Parathyroid adenoma (tissue), 2 donors: ENCODE data around the gene PKNOX2.

Experiments used
- H2AFZ ChIP-seq: fragments of 300-600 bp; sonication (generic); one replicate; pipeline ENCODE4 v1.7.0; 2017; ENCODE audit warnings: antibody characterized with exemption, mild to moderate bottlenecking
- H3K27ac ChIP-seq: fragments of 300-600 bp; sonication (generic); one replicate; pipeline ENCODE4 v1.7.0; 2017
- H3K27me3 ChIP-seq: fragments of 300-600 bp; sonication (generic); one replicate; pipeline ENCODE4 v1.7.0; 2017; ENCODE audit warnings: low read length; ENCODE audit not compliant: control insufficient read depth, insufficient read depth
- H3K36me3 ChIP-seq: fragments of 300-600 bp; sonication (generic); one replicate; pipeline ENCODE4 v1.7.0; 2017; ENCODE audit warnings: low read length; ENCODE audit not compliant: control insufficient read depth, insufficient read depth
- H3K4me1 ChIP-seq: fragments of 300-600 bp; sonication (generic); one replicate; pipeline ENCODE4 v1.7.0; 2017; ENCODE audit warnings: control low read depth
- H3K4me2 ChIP-seq: fragments of 300-600 bp; sonication (generic); one replicate; pipeline ENCODE4 v1.7.0; 2017; ENCODE audit warnings: low read length
- H3K4me3 ChIP-seq: fragments of 300-600 bp; sonication (generic); one replicate; pipeline ENCODE4 v1.7.0; 2017; ENCODE audit warnings: low read depth, low read length
- H3K79me2 ChIP-seq: fragments of 300-600 bp; sonication (generic); one replicate; pipeline ENCODE4 v1.7.0; 2017; ENCODE audit warnings: control low read depth
- H3K9ac ChIP-seq: fragments of 300-600 bp; sonication (generic); one replicate; pipeline ENCODE4 v1.7.0; 2017; ENCODE audit warnings: mild to moderate bottlenecking
- H3K9me3 ChIP-seq: fragments of 300-600 bp; sonication (generic); one replicate; pipeline ENCODE4 v1.7.0; 2017; ENCODE audit warnings: low read length; ENCODE audit not compliant: control insufficient read depth
- TF ChIP-seq, protein P1 (sequence below): fragments of 300-600 bp; sonication (generic); IDR thresholded peaks from one replicate; pipeline ENCODE4 v1.7.0; 2017; ENCODE audit warnings: antibody characterized with exemption, mild to moderate bottlenecking
- donor health status: primary hyperparathyroidism.

Gene PKNOX2

DNA sequence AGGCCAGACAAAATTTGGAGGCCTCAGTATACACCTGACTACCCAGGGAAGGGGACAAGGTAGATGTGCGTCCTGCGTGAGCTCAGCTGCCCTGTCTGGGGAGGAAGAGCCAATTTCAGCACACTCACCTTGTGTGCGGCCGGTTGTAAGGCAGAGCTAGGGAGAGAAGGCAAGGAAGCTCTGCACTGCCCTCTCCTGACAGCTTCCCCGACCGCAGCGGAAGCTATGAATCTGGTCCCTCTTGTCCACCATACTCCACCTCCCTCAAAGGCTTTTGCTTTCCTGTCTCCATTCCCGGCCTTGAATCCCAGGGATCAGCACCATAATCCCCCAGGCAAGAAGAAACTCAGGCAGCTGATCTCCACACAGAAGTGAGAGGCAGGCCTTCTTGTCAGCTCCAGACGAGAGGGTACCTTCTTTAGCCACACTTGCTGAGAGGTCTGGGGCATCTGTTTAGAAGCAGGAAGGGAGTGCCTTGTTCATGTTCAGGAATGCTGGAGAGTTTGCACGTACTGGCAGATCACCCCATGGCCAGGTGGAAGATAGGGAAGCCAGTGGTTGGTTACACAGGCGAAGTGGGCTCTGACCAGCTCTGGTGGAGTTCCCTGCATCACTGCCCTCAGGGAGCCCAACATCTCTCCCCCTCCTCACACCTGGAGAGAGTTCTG, 269.0 kb downstream of the PKNOX2 start:
- no peaks in the 10 kb centered on the region for H3K27me3 ChIP-seq
- H3K27ac ChIP-seq = no peak overlapping the region
- H3K4me2 ChIP-seq = no peak overlapping the region
- no peaks in the 10 kb centered on the region for H3K79me2 ChIP-seq
- H3K36me3 ChIP-seq = no peaks in the 10 kb centered on the region
- H3K9me3 ChIP-seq = no peaks in the 10 kb centered on the region
- no peak overlapping the region for H3K9ac ChIP-seq
- H2AFZ ChIP-seq = peak overlapping the region; percentile 60
- TF ChIP-seq, protein P1, sequence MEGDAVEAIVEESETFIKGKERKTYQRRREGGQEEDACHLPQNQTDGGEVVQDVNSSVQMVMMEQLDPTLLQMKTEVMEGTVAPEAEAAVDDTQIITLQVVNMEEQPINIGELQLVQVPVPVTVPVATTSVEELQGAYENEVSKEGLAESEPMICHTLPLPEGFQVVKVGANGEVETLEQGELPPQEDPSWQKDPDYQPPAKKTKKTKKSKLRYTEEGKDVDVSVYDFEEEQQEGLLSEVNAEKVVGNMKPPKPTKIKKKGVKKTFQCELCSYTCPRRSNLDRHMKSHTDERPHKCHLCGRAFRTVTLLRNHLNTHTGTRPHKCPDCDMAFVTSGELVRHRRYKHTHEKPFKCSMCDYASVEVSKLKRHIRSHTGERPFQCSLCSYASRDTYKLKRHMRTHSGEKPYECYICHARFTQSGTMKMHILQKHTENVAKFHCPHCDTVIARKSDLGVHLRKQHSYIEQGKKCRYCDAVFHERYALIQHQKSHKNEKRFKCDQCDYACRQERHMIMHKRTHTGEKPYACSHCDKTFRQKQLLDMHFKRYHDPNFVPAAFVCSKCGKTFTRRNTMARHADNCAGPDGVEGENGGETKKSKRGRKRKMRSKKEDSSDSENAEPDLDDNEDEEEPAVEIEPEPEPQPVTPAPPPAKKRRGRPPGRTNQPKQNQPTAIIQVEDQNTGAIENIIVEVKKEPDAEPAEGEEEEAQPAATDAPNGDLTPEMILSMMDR = peak; percentile 33
- H3K4me3 ChIP-seq = no peak overlapping the region
- peaks cover 2% of the 10 kb centered on the region for H3K4me1 ChIP-seq

DNA sequence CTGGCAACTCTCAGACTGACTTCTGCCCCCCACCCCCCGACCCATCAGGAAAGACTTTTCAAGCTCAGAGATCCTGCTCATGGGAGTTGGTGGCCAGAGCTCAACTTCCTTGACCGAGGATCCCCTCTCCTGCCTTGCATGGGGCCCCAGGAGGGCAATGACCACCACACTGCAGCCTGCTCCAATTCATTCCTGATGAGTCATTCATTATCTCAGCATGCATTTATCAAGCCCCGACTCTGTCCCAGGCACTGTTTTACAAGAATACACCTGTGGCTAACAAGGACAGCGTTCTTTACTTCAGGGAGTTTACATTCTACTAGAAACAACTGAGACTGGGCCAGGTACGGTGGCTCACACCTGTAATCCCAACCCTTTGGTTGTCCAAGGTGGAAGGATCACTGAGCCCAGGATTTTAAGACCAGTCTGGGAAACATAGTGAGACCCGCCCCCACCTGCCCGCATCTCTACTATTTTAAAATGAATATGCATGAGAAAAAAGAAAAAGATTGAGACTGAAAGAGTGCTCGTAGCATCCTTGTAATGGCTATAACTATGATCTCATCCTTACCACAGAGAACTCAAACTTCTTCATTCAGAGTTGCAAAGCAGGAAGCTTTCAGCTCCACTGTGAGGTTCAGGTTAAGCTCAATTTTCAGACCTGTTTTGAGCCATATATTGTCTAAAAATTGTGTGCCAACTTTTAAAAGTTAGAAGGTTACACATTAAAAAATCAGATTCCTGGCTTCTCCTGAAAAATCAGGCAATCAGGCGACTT, 271.1 kb downstream of the PKNOX2 start:
- Histone ChIP-seq H3K79me2 (no peaks in the 10 kb centered on the region), H3K27ac (no peak overlapping the region), H3K9ac (no peak overlapping the region), H2AFZ (no peak overlapping the region), H3K4me2 (no peak overlapping the region), H3K4me1 (peaks cover 2% of the 10 kb centered on the region), H3K27me3 (no peaks in the 10 kb centered on the region), H3K9me3 (no peaks in the 10 kb centered on the region), H3K4me3 (no peak overlapping the region), H3K36me3 (no peaks in the 10 kb centered on the region)
- TF ChIP-seq, protein P1 = no peak

DNA sequence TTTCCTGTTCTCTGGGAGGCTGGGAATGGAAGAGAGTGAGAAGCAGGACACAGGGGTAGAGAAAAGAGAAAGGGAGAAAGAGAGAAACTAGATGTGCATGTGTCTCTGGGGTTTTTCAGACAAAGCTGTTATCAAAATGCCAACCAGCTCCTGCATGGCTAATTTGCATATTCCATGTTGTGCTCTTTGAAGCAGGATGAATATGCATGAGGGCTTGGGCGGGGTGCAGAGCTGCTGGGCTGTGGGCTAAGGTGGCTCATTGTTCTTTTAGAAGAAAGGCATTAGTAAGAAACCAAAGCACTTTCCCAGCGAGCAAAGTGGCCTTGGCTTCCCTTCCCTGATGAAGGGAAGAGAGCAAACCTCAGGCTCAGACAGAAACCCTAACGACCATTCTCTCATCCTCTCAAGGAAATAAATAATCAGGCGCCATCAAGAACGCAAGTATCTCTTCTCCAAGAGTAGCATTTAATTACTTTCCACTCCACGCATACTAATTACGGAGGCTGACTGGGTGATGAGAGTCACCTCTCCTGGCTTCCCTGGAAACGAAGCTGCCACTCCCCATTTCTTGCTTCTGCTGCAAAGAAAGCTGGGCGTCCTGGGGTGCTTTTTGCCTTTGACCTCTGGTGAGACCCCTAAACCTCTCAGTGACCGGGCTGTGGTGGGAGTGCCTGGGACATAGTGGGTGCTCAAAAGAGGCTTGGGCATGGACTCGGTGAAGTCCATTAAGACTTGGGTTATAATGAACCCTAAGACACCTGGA, 277.3 kb downstream of the PKNOX2 start:
- H3K4me3 ChIP-seq = no peak overlapping the region
- no peaks in the 10 kb centered on the region for H3K27me3 ChIP-seq
- H3K27ac ChIP-seq = no peak overlapping the region
- H2AFZ ChIP-seq = no peak overlapping the region
- no peak overlapping the region for H3K9ac ChIP-seq
- H3K4me1 ChIP-seq = no peaks in the 10 kb centered on the region
- no peak overlapping the region for H3K4me2 ChIP-seq
- TF ChIP-seq, protein P1 = no peak
- H3K9me3 ChIP-seq = no peaks in the 10 kb centered on the region
- H3K79me2 ChIP-seq = no peaks in the 10 kb centered on the region
- H3K36me3 ChIP-seq = no peaks in the 10 kb centered on the region

DNA sequence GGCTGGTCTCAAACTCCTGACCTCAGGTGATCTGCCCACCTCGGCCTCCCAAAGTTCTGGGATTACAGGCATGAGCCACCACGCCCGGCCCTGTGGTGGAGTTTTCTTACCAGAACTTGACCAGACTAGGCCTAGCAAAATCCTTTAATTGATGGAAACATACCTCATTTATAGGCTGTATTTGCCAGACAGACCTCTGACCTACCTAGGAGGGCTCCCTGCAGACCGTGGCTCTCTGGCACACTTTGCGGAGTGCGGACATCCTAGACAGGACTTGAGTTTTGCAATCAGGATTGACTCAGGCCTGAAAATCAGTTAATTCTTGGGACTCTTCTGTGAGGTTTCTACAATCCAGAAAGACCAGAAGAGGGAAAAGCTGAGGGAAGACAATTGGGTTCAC, 278.4 kb downstream of the PKNOX2 start:
- Histone ChIP-seq H3K27me3 (no peaks in the 10 kb centered on the region), H2AFZ (no peak overlapping the region), H3K9me3 (no peaks in the 10 kb centered on the region), H3K79me2 (no peaks in the 10 kb centered on the region), H3K4me1 (no peaks in the 10 kb centered on the region), H3K4me2 (no peak overlapping the region), H3K36me3 (no peaks in the 10 kb centered on the region), H3K27ac (no peak overlapping the region), H3K4me3 (no peak overlapping the region), H3K9ac (no peak overlapping the region)
- TF ChIP-seq, protein P1 = no peak
